GM19468 (cell line): ENCODE results near the gene AASS.

Experiments
- ATAC-seq: cut with Tn5 transposase; IDR thresholded peaks from one replicate; pipeline ENCODE4 v1.9.1; 2021; ENCODE audit warnings: mild to moderate bottlenecking, moderate library complexity, moderate number of reproducible peaks; ENCODE audit not compliant: unreplicated experiment; ENCODE audit errors: extremely low read depth

AASS gene

DNA sequence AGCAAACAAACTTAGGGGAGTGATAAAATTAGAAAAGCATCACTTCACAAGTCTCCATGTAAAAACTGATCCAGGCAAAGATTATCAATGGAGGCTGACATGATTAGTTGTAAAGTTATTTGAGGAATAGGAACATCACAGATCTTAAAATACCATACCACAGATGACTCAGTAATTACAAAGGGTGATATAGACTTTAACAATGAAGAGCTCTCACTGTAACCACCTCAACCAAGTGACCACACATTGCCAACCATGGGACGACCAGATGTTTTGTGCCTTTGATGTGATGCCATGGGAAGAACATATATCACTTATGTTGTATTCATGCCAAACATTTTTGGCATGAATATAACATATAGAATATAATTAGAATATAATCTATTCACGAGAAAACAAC lies 11.7 kb downstream of the AASS start:
- ATAC-seq, result no peak

DNA sequence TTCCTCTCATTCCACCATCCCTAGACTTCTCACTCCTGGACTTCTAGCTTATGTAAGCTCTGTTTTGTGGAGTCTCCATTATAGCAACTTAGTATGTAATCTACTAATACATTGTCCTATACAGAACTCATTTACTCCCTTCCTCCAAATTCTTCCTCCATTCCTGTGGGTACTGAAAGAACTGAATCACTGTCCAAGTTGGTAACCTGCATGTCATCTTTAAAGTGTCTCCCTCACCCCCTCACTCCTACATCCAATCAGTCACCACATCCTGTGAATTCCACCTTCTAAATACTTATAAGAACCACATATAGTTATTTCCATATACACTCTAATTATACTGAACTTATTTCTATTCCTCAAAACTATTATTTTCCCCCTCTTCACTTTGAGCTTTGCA lies 20.3 kb downstream of the AASS start:
- no peak for ATAC-seq

DNA sequence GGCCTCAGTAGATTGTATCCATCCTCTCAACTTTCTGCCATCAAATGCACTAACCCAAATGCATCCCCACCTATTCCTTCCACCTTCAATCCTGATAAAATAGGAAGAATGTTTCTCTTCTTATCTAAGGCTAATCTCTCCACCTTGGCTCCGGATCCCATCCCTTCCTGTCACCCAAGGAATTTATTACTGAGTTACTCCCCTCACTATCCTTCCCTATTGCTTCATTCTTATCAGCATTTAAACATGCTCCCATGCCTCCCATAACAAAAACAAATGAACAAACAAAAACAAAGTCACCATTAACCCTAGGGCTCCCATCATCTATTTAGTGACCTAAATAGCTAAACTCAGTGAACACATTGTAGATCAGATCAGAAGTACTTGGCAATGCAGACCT lies 25.3 kb downstream of the AASS start:
- no peak for ATAC-seq

DNA sequence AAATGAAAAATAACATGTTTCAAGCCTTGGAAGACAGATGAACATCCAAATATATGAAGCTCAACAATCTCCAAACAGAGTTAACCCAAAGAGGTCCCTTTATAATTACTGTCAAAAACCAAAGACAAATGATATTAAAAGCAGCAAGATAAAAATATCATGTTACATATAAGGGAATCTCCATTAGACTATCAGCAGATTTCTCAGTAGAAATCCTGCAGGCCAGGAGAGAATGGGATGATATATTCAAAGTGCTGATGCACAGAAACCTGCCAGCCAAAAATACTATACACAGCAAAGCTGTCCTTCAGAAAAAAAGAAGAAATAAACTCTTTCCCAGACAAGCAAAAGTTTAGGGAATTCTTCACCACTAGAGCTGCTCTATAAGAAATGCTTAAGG lies 41.0 kb downstream of the AASS start:
- ATAC-seq, result no peak

DNA sequence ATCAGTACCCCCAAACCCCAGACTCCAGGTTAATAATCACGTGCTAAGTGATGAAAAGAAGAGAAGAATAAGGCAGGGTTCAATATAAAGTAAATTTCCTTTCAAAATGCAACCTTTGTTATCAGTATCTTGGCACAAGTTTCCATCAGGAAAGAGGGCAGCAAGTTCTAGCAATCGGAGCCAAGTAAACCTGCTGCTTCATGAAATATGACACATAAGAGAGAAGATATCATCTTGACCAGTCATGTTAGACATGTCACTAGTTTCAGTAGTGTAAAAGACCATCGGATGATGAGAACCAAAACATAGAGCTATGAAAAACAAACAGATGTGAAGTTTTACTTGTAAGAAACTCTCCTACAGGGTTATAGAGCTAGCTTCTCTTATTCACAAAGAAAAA lies 44.0 kb downstream of the AASS start:
- ATAC-seq, result no peak

DNA sequence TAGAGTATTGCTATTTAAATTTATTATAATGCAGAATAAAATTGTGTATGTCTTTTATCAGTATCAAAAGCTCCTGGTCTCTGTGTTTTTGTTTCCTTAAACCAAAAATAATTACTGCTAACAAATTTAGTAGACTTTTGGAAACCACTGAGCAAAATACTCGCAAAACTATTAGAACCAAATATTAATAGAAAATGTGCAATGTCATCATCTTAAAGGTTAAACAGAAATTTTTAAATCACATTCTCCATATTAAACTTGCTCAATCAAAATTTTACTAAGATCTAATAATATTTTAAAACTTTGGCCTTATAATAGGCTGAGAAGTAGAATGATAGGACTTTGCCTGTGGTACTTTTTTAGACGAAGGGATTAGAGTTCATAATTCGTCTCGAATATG lies 48.4 kb downstream of the AASS start:
- ATAC-seq, result no peak

DNA sequence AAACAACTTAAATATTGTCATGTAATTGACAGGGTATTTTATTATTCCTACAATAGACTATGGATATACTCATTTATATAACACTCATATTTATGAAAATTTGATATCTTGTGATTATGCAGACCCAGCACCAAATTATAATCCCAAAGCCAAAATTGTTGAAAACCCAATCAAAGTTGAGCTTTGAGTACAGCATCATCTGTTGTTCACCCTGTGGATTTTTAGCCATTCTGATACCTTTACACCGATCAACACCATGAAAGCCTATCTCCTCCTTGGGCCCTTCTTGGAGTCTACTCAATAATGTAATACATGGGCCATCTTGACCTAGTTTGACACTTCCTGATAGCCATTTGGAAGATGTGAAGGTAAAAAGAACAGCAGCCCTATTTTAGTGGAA lies 49.5 kb downstream of the AASS start:
- ATAC-seq, result no peak

DNA sequence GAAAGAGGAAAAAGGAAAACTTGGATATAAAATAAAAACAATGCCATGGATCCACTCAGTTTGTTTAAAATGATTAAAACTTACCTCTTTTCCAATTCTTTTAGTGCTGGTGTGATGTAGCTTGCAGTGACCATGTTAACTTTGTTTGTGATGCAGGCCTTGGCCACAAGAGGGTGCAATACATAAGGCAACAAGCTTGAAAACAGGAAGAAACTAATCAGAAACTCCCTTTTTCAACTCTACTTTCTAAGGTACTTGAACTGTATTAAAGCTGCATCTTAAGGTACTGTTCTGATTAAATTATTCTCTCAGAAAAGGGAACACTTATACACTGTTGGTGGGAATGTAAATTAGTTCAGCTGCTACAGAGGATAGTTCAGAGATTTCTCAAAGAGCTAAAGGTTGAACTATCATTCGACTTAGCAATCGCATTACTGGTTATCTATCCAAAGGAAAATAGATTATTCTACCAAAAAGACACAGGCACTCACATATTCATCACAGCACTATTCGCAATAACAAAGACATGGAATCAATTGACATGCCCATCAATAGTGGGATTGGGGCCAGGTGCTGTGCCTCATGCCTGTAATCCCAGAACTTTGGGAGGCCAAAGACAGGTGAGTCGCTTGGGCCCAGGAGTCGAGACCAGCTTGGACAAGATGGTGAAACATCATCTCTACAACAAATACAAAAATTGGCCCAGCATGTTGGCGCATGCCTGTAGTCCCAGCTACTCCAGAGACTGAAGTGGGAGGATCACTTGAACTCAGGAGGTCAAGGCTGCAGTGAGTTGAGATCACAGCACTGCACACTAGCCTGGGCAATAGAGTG lies 50.9 kb downstream of the AASS start:
- peak; percentile 84 for ATAC-seq

DNA sequence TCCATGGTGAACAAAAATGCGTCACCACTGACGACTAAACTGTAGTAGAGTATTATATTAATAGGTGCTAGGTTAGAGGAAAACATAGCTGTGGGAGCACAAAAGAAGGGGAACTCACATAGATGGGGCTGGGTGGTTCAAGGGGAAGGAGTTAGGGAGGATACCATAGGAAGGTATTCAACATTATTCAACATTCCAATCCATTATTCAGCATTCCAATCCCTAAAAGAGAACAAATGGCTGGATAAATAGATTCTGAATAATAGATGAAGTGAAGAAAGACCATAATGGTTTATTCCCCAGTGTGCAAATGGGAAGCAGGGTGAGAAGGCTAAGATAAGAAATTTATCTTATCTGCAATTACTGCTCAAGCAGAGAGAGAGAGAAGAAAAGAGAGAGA lies 61.4 kb downstream of the AASS start:
- no peak for ATAC-seq

DNA sequence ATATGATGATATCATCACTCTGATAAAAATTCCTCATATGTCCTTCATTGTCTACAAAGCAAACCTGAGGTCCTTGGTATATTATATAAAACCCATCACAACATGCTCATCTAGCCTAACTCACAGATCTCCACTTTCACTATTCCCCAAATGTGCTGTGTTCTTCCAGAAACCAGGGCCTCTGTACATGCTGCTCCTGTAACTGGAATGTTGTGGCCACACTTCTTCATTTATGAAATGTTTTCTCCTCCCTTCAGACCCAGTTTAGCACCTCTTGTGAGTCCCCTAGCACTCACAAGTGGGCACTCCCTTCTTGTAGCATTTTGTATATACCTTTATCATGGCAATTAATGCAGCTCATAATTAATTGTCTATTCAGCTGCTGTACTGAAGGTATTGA lies 61.9 kb downstream of the AASS start:
- ATAC-seq, result no peak

DNA sequence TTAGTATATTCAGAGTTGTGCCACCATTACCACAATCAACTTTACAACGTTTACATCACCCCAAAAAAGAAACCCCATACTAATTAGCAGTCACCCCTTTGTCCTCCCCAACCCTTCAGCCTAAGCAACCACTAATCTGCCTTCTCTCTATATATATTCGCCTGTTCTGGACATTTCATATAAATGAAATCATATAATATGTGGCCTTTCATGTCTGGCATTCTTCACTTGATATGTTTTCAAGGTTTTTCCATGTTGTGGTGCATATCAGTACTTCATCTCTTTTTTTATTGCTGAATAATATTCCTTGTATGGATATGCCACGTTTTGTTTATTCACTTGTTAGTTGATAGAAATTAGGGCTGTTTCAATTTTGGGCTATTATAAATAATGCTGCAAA lies 70.4 kb downstream of the AASS start:
- ATAC-seq, result no peak

DNA sequence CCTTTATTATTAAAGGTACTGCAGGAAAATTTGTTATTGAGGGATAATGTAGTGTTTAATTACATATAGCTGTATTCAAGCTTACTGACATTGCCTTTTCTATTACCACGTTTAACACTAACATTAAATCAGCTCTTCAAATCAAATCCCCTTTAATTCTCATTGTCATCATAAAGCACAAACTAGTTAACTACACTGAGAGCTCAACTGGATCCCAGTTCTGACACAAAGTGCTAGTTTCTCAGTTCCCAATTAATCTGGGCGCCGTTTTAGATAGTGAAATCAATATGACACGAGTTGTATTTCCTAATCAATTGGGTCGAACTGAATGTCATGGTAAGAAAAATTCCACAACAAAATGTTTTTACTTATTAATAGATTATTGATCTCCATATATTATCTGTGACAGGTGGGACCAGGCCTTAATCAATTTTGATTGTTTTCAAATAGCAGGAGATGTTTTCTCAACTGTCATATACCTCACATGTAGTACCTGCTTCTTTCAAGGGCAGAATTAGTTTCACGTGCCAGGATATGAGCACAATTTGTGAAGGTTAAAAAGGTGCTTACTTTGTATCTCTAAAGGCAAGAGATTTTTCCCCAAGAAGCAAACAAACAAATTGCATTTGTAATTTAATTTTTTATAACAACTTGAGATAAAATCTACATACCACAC lies 71.0 kb downstream of the AASS start:
- no peak for ATAC-seq

DNA sequence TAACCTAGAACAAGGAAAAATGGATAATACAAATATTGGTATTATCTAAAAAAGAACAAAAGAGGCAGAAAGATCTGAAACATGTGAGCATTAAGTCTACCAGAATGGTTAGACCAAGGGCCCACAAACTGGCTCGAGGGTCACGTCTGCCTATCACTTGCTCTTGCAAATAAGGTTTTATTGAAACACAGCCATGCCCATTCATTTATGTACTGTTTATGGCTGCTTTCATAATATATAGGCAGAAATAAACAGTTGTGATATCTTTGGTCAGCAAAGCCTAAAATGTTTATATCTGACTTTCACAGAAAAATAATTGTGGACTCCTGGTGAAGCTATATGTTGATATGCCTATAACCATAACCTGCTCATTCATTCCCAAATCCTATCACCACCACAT lies 71.8 kb downstream of the AASS start:
- no peak for ATAC-seq

DNA sequence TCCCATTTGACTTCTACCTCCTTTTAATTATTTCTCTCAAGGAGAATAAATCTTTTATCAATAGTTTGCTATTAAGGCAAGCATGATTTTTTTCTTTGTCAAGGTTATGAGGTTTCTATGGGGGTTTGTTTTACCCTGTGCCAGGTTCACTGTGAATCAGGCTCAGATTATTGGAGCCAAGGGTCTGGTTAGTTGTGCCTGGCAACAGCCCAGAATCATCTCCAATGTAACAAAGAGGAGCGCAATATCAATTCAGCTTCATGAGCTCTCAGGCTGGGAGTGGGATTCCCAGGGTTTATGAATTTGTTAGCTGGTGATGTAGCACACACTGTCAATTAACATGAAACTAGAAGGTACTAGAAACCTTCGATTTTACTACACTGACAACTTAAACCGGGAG lies 73.2 kb downstream of the AASS start:
- ATAC-seq, result no peak

DNA sequence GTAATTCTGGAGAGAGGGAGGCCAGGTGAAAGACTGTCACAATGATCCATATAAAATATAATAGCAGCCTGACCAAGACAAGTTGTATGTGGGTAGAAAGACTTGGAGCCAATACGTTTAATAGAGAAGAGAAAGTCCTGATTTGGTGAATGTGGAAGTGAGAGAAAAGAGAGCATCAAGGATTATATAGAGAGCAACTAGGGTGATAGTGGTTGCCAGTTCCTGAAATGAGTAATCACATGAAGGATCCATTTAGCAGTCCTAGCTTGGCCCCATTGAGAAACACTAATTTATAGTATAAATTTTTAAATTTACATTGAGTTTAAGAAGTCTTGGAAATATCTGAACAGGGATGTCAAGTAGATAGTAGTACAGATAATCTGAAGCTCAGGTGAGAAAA lies 74.0 kb downstream of the AASS start:
- ATAC-seq, result no peak

DNA sequence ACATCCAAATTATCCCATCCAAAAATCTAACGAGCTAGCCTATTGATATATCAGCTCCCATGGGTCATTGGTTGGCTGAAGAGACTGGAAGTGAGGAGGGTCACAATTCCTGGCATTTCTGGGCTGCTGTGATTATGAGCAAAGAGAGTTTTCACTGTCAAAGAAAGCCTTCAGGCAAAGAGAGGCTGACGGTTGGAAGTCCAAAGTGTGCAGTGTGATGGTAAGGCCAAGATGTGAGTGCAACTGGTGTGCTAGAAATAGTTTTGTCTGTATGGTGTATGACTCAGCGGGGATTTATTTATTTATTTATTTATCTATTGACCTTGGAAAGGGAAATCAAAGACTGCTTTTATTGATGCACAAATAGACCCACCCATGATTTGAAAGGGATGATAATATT lies 75.0 kb downstream of the AASS start:
- ATAC-seq, result no peak

DNA sequence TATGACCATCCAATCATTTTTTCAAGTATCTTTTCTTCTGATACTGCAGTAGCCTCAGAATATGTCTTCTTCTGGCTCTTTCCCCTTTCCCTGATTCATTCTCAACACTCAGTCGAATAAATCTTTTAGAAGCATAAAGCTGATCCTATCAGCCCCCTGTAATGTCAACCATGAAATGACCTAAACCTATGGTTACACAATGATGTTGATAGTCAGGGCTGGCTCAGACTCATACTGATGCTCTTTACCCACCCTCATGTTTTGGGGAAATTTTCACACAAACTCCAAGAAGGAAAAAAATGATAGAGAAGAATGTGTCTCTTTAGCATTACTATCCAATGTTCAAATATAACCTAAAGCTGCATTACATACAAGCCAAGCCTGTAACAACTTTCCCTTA lies 76.0 kb downstream of the AASS start:
- no peak for ATAC-seq

DNA sequence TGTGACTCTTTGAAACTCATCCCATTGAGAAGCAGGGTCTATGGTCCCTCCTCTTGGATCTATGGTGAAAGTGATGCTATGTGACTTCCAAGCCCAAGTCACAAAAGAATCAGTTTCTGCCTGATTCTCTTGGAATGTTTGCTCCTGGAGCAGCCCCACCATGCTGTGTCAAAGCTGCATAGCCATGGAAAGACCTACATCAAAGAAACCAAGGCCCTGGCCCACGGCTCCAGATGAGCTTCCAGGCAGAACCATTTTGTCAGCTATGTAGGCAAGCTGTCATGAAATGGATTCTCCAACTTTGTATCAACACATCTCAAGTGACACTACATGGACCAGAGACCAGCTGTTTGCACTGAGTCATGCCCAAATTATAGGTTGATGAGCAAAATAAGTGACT lies 77.0 kb downstream of the AASS start:
- no peak for ATAC-seq

DNA sequence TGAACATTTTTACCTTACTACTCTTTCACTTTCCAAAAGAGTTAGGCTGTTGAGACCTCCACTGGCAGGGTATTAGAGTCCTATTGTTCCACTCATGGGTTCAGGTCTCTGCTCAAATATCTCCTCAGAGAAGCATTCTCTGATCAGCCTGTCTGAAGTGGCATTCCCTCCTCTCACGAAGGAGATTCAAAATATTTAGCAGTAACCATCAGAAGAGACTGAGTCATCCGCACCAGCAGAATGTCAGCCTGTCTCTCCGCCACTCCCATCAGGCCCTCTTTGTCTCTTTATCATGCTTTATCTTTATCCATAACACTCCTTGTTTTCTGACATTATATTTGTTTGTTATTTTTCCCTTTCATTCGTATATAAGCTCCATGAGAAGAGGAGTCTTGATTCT lies 79.1 kb downstream of the AASS start:
- no peak for ATAC-seq

DNA sequence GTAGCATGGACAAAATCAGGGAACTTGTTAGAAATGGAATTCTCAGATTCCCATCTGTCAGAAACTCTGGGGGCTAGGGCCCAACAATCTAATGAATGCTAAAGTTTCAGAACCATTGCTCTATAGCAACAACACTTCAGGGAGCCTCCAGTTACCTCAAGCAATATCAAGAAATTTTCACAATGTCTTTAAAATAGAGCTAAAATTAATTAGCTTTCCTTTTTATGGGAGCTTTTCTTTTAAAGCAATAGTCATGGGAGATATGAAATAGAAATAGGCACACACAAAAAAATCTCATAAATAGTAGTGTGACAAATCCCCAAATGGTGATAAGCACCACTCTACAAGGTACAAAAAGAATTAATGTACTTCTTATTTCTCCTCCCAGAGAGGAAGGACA lies 80.9 kb downstream of the AASS start:
- no peak for ATAC-seq

DNA sequence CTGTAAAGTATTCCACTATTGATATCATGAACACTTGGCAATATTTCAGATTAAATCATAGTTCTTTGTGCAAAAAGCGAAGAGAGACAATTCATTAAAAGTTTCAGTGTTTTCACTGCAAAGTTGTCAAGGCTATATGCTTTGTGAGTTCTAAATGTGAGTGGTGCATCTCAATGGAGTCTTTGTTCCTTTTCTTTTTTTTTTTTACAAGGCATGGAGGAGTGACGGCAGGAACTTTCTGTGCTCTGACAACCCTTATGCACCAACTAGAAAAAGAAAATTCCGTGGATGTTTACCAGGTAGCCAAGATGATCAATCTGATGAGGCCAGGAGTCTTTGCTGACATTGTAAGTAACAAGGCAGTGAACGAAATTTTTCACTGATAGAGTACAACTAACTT lies 84.5 kb downstream of the AASS start:
- ATAC-seq, result no peak

DNA sequence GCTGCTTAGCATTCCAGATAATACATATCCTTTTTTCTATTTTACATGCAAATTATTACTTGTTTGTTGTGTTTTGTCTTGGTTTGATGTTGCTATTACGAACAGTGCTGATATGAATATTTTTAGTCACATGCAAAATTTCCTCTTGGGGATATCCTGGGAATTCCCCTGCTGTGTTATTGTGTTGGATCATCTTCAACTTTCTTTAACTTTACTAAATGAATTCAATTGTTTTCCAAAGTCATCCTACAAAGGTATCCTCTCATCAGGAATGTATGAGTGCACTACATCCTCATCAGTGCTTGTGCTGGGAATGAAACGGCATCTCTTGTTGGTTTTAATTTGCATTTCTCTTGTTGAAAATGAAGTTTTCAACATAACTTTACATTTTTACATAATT lies 87.1 kb downstream of the AASS start:
- ATAC-seq, result no peak
